ENCODE measurements around the gene GDPD5.
"Not testable (repeated sequence)": the region's sequence is repeated elsewhere in the genome, so short reads cannot be mapped to it uniquely, and the experiment has no call there.

GDPD5 gene

GRCh38 chr11:75427181-75427580 lies 98.6 kb downstream of the GDPD5 start:
- no peak for DNase-seq

DNA sequence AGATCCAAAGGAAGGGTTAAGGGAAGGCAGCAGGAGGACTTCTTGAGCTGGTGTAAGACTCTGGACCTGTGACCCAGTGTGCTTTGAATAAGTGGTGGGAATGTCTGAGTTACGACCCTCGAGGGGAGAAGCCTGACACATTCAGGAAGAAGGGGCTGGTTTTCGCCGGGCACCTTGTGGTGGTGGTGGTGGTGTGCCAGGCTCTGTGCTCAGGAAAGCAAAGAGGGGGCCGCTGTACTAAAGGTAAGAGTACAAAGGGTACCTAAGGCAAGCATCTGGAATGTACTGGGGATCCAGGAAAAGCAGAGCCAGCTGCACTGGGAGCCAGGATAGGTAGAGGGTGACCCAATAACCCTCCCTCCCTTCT lies 99.0 kb downstream of the GDPD5 start:
- no peak for DNase-seq

DNA sequence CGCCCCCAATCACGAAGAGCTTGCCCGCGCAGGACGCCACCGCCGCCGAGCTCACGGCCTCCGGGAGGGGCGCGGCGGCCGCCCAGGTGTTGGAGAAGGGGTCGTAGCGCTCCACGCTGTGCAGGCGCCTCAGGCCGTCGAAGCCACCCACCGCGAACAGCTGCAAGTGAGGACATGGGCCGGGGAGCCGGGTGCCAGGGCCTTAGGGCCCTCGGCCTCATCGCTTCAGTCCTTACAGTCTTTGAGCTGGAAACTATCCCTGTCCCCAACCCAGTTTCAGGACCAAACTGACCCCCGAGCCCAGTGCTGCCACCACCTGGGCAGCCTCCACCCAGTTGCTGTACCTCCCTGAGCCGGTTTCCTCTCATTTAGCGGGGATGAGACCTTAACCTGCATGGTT lies 100.3 kb downstream of the GDPD5 start:
- DNase-seq, result no peak

DNA sequence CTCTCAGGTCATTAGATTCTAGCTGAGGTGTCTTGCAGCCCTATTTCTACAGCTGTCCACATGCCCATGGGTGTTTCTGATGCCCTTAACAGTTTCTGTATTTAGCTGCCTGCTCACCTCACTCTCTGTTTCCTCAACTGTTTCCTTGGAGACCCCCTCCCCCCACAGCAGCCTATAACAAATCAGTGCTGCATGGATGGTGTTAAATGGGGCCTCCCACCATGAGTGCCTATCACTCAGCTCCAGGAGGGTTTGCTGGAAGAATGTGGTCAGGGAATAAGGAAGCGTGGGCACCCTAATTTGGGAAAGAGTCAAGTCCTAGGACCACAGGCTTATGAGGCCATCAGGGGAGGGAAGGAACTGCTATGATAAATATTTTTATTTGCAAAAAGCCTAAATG lies 101.3 kb downstream of the GDPD5 start:
- no peak for DNase-seq

- no peak for DNase-seq
Measured at GRCh38 chr11:75423721-75424120, 102.0 kb downstream of the GDPD5 start.

- DNase-seq, result no peak
Measured at GRCh38 chr11:75422248-75423231, 103.2 kb downstream of the GDPD5 start.

GRCh38 chr11:75421902-75422247 lies 103.9 kb downstream of the GDPD5 start:
- DNase-seq, result no peak

GRCh38 chr11:75421035-75421602 lies 104.6 kb downstream of the GDPD5 start:
- DNase-seq, result no peak

GRCh38 chr11:75420224-75421034 lies 105.3 kb downstream of the GDPD5 start:
- no peak for DNase-seq

DNA sequence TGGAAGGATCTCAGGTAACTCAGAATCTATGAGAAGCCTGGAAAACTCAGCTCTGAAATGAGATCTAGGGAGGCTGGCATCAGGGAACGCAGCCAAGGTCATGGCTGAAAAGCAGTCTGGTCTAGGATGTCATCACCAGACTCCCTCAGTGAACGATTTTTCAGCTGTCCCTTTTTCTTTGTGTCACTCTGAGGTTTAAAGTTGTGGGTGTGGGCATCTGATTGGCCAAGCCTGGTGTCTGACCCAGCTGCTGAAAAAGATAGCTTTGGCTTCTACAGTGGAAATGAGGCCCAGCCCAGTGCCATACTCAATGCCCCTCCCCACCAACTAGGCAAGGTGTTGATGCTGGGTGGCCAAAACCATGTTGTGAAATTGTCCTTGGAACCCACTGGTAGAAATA lies 111.9 kb downstream of the GDPD5 start:
- no peak for DNase-seq

DNA sequence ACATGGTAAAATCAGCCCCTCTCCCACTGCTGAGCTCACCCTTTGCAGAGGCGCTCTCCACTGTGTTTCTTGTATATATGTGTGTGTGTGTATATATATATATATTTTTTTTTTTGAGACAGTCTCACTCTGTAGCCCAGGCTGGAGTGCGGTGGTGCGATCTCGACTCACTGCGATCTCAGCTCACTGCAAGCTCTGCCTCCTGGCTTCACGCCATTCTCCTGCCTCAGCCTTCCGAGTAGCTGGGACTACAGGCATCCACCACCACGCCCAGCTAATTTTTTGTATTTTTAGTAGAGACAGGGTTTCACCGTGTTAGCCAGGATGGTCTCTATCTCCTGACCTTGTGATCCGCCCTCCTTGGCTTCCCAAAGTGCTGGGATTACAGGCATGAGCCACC lies 112.6 kb downstream of the GDPD5 start:
- not testable (repeated sequence) for DNase-seq

- not testable (repeated sequence) for DNase-seq
Measured at GRCh38 chr11:75409971-75410370, 115.8 kb downstream of the GDPD5 start.

DNA sequence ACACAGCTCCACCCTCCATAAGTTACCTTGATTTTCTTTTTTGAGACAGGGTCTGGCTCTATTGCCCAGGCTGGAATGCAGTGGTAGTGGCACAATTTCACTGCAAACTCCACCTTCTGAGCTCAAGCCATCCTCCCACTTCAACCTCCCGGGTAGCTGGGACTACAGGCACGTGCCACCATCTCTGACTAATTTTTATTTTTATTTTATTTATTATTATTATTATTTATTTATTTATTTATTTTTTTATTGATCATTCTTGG lies 116.9 kb downstream of the GDPD5 start:
- DNase-seq, result no peak

DNA sequence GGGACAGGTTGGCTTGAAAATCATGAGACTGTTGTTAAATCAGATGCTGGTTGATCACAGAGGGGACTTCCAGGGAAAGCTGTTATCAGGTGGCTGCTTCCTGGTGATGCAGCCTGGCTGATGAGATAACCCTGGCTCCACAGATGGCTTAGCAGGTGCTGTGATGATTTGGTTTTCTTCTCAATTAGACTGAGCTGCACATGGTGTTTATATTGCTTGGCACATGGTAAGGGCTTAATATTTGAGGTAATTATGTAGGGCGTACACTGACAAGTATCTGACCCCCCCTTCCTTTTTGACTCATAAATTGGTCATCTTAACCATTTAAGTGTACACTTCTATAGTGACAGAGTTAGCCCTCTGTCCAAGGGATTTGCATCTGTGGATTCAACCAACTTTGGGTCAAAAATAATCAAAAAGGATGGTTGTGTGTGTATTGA lies 119.4 kb downstream of the GDPD5 start:
- no peak for DNase-seq

DNA sequence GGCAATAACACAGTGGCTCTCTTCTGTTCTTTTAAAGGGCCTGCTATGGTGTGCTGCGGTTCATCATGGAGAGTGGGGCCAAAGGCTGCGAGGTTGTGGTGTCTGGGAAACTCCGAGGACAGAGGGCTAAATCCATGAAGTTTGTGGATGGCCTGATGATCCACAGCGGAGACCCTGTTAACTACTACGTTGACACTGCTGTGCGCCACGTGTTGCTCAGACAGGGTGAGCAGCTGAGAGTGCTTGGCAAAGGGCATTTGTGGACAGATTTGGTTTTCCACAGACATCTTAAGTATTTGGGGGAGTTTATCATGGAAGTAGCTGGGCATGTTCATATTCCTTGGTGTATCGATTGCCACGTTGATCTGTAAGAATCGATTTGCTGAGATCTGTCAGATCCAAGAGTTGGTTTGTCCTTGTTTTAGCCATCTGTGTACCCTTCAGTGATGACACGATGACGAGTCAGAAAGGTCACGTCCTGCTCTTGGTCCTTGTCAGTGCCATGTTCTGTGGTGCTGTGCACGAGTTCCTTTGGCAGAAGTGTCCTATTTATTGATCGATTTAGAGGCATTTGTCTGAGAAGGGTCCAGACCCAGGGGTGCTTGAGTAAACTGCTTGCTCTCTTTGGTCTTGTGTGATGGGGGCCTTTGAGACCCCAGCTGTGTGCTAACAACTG lies 121.6 kb downstream of the GDPD5 start:
- no peak for DNase-seq

DNA sequence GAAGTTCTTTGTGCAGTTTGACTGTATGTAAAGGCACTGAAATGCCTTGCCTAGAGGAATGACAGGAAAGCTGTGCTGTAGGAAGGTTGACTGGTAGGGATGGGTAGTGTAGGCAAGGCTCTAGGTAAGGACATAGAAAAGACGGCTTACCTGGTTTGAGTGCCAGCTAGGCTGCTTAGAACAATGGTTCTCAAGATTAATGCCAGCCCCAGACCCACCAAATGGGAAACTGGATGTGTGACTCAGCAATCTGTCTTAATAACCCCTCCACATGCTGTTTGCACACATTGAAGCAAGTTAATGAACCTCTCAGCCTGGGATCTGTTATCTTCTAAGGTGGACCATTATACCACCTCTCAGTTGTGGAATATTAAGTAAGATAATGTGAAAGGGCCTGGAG lies 122.7 kb downstream of the GDPD5 start:
- no peak for DNase-seq

GRCh38 chr11:75402002-75402773 lies 123.6 kb downstream of the GDPD5 start:
- DNase-seq, result no peak

GRCh38 chr11:75400146-75400865 lies 125.4 kb downstream of the GDPD5 start:
- DNase-seq, result no peak

- peak; percentile 90 for DNase-seq
Measured at GRCh38 chr11:75399344-75400145, 126.2 kb downstream of the GDPD5 start, which contains the start of gene RPS3. Gene RPS3 (plus strand): TSS chr11:75399518. CDS start chr11:75399548, 30 bp downstream.

DNA sequence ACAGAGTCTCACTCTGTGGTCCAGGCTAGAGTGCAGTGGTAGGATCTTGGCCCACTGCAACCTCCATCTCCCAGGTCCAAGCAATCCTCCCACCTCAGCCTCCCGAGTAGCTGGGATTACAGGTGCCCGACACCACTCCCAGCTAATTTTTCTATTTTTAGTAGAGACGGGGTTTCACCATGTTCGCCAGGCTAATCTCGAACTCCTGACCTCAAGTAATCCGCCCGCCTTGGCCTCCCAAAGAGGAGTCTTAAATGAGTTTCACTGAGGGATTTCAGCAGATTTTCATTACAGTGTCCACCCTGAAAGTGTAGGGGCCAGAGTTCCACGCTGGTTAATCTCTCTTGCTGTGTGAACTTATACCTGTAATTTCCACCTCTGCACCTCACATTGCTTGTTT lies 126.8 kb downstream of the GDPD5 start:
- no peak for DNase-seq

Measured in NCI-H526 treated with DMSO at 0.1 percent for 48 hours (cell line).